HG02610 (cell line): ENCODE data around the gene TBX1.

Experiments
- ATAC-seq: cut with Tn5 transposase; IDR thresholded peaks from one replicate; pipeline ENCODE4 v1.9.1; 2021; ENCODE audit warnings: mild to moderate bottlenecking, moderate library complexity; ENCODE audit not compliant: unreplicated experiment

The TBX1 gene

GRCh38 chr22:19760058-19760950, at the start of gene TBX1:
TSS of gene TBX1 (plus strand) at chr22:19760778. CDS start at chr22:19760844, 66 bp downstream.
- ATAC-seq, result no peak

- no peak for ATAC-seq
Observed at GRCh38 chr22:19713245-19713644, 47.3 kb upstream of the TBX1 start.

GRCh38 chr22:19713650-19714311, 46.8 kb upstream of the TBX1 start:
- ATAC-seq, result no peak

- no peak for ATAC-seq
Observed at GRCh38 chr22:19714312-19715187, 46.0 kb upstream of the TBX1 start, which contains the start of gene SEPTIN5. TSS of gene SEPTIN5 (plus strand) at chr22:19714503. CDS start at chr22:19714589, 86 bp downstream.

- ATAC-seq, result no peak
Observed at GRCh38 chr22:19715188-19715930, 45.2 kb upstream of the TBX1 start.

- ATAC-seq, result no peak
Observed at GRCh38 chr22:19716041-19716828, 44.3 kb upstream of the TBX1 start.

- no peak for ATAC-seq
Observed at GRCh38 chr22:19716829-19717105, 43.8 kb upstream of the TBX1 start.

GRCh38 chr22:19717181-19717580, 43.4 kb upstream of the TBX1 start:
- no peak for ATAC-seq

GRCh38 chr22:19717691-19718455, 42.7 kb upstream of the TBX1 start:
- ATAC-seq, result no peak

GRCh38 chr22:19718456-19719049, 42.0 kb upstream of the TBX1 start:
- ATAC-seq, result no peak

- ATAC-seq, result no peak
Observed at GRCh38 chr22:19719050-19719482, 41.5 kb upstream of the TBX1 start.

GRCh38 chr22:19719488-19720021, 41.0 kb upstream of the TBX1 start:
- ATAC-seq, result no peak

- no peak for ATAC-seq
Observed at GRCh38 chr22:19720150-19720827, 40.3 kb upstream of the TBX1 start.

GRCh38 chr22:19720999-19721329, 39.6 kb upstream of the TBX1 start:
- no peak for ATAC-seq

- ATAC-seq, result no peak
Observed at GRCh38 chr22:19721330-19722177, 39.0 kb upstream of the TBX1 start.

- ATAC-seq, result no peak
Observed at GRCh38 chr22:19722178-19722981, 38.2 kb upstream of the TBX1 start.

GRCh38 chr22:19722982-19723231, 37.7 kb upstream of the TBX1 start:
- ATAC-seq, result no peak
